Measurements from ENCODE around the gene AFDN. TPM values are rescaled to one million over a fixed set of nuclear protein-coding genes. Genes with fewer than 3 reads are reported as not detected.

AFDN gene
- total RNA-seq, 1 experiment from 2014 or later: 108 TPM

- H3K4me3 ChIP-seq: no peak overlapping the region
- no peak overlapping the region for H3K27ac ChIP-seq
- POLR2A ChIA-PET (ENCODE audit: unreplicated experiment): no interaction called here
- no peak overlapping the region for H2AFZ ChIP-seq
- CTCF ChIA-PET: no interaction called here
- no peak for TF ChIP-seq EZH2 (IDR thresholded peaks at IDR 0.05; ENCODE audit: low read depth)
- no peak for TF ChIP-seq CTCF (conservative IDR thresholded peaks at IDR 0.05)
- no peaks in the 10 kb centered on the region for H3K79me2 ChIP-seq (ENCODE audit: low read depth)
- no peak for DNase-seq
- no TSS peak for BruUV-seq (replicated peaks)
- intact Hi-C loops (cut with micrococcal nuclease; ENCODE audit: unreplicated experiment): no loop called here
- no peak overlapping the region for H3K4me2 ChIP-seq
- no peaks in the 10 kb centered on the region for H3F3A ChIP-seq (ENCODE audit: insufficient read depth, low read depth)
- H4K20me1 ChIP-seq (ENCODE audit: insufficient read depth): peaks cover 8% of the 10 kb centered on the region; the same call in 1 of the 2 replicates
- H3K36me3 ChIP-seq (ENCODE audit: low read depth): peaks cover 12% of the 10 kb centered on the region
- no peaks in the 10 kb centered on the region for H3K9me2 ChIP-seq (ENCODE audit: insufficient read depth)
- H3K4me1 ChIP-seq (replicated peaks; ENCODE audit: insufficient read depth): no peaks in the 10 kb centered on the region
- no peaks in the 10 kb centered on the region for H3K27me3 ChIP-seq (ENCODE audit: insufficient read depth, low read depth)
- H3K9me3 ChIP-seq (ENCODE audit: insufficient read depth, low read depth): no peaks in the 10 kb centered on the region
Observed at GRCh38 chr6:167937948-167938911, 111.5 kb downstream of the AFDN start.

- no TSS peak for BruUV-seq (replicated peaks)
Observed at GRCh38 chr6:167941822-167942221, 115.1 kb downstream of the AFDN start.

GRCh38 chr6:167944130-167944529 lies 117.4 kb downstream of the AFDN start:
- Histone ChIP-seq H3K4me3 (no peak overlapping the region), H3K36me3 (ENCODE audit: low read depth) (peaks cover 17% of the 10 kb centered on the region), H3K4me2 (no peak overlapping the region), H2AFZ (no peak overlapping the region), H3K9me3 (ENCODE audit: insufficient read depth, low read depth) (no peaks in the 10 kb centered on the region), H4K20me1 (ENCODE audit: insufficient read depth) (no peaks in the 10 kb centered on the region), H3K9me2 (ENCODE audit: insufficient read depth) (no peaks in the 10 kb centered on the region), H3K27ac (no peak overlapping the region), H3K27me3 (ENCODE audit: insufficient read depth, low read depth) (no peaks in the 10 kb centered on the region), H3F3A (ENCODE audit: insufficient read depth, low read depth) (no peaks in the 10 kb centered on the region), H3K4me1 (replicated peaks; ENCODE audit: insufficient read depth) (no peaks in the 10 kb centered on the region), H3K79me2 (ENCODE audit: low read depth) (no peaks in the 10 kb centered on the region)
- DNase-seq: no peak
- no TSS peak for BruUV-seq (replicated peaks)
- ChIA-PET CTCF (no interaction called here), POLR2A (ENCODE audit: unreplicated experiment) (no interaction called here)
- TF ChIP-seq CTCF (conservative IDR thresholded peaks at IDR 0.05) (no peak), EZH2 (IDR thresholded peaks at IDR 0.05; ENCODE audit: low read depth) (no peak)
- intact Hi-C loops (cut with micrococcal nuclease; ENCODE audit: unreplicated experiment): no loop called here

More at GRCh38 chr6:167941822-167942221, 115.1 kb downstream of the AFDN start:
- no peaks in the 10 kb centered on the region for H4K20me1 ChIP-seq (ENCODE audit: insufficient read depth)
- no peaks in the 10 kb centered on the region for H3F3A ChIP-seq (ENCODE audit: insufficient read depth, low read depth)
- no peak overlapping the region for H2AFZ ChIP-seq
- TF ChIP-seq CTCF (conservative IDR thresholded peaks at IDR 0.05) (no peak), EZH2 (IDR thresholded peaks at IDR 0.05; ENCODE audit: low read depth) (no peak)
- DNase-seq: no peak
- no peaks in the 10 kb centered on the region for H3K4me1 ChIP-seq (replicated peaks; ENCODE audit: insufficient read depth)
- CTCF ChIA-PET: no interaction called here
- intact Hi-C loops (cut with micrococcal nuclease; ENCODE audit: unreplicated experiment): no loop called here
- H3K9me3 ChIP-seq (ENCODE audit: insufficient read depth, low read depth): no peaks in the 10 kb centered on the region
- H3K4me3 ChIP-seq: no peak overlapping the region
- H3K27me3 ChIP-seq (ENCODE audit: insufficient read depth, low read depth): no peaks in the 10 kb centered on the region
- POLR2A ChIA-PET (ENCODE audit: unreplicated experiment): no interaction called here
- H3K27ac ChIP-seq: no peak overlapping the region
- H3K4me2 ChIP-seq: no peak overlapping the region
- no peaks in the 10 kb centered on the region for H3K79me2 ChIP-seq (ENCODE audit: low read depth)
- H3K9me2 ChIP-seq (ENCODE audit: insufficient read depth): no peaks in the 10 kb centered on the region
- peaks cover 12% of the 10 kb centered on the region for H3K36me3 ChIP-seq (ENCODE audit: low read depth)

Measured in PC-9 (cell line).